GM23248 (cell line): ENCODE measurements around the gene ANKRD63.

Experiments
- EZH2 ChIP-seq: fragments of 200-600 bp; sonication (generic); IDR thresholded peaks from 2 replicates; pipeline ENCODE4 v1.6.1; 2018; ENCODE audit warnings: antibody characterized with exemption, mild to moderate bottlenecking; ENCODE audit not compliant: insufficient read depth, poor library complexity, severe bottlenecking
- EZH2phosphoT487 ChIP-seq: fragments of 200-600 bp; sonication (generic); IDR thresholded peaks from 2 replicates; pipeline ENCODE4 v1.6.1; 2018; ENCODE audit warnings: antibody characterized with exemption, moderate library complexity, mild to moderate bottlenecking, low read depth; ENCODE audit not compliant: insufficient read depth

- TF ChIP-seq EZH2 (no peak), EZH2phosphoT487 (no peak)
These were observed 2.3 kb upstream of the ANKRD63 start for GRCh38 chr15:40285151-40285550.
